Mononuclear cell (primary cell): ENCODE results near the gene DNAJC18. TPM values are rescaled to one million over a fixed set of nuclear protein-coding genes. Genes with fewer than 3 reads are reported as not detected.
A peak's percentile ranks its signal among the peaks of the same experiment; 100 is the strongest.
"Not testable (repeated sequence)": the region's sequence is repeated elsewhere in the genome, so short reads cannot be mapped to it uniquely, and the experiment has no call there.

ENCODE experiments used
- H3K27me3 ChIP-seq: 2 replicates; pipeline ENCODE4 v1.6.0; 2011; ENCODE audit warnings: low read length, control low read depth; ENCODE audit not compliant: insufficient read depth
- H3K4me1 ChIP-seq: 2 replicates; pipeline ENCODE4 v1.5.1; 2011; ENCODE audit warnings: mild to moderate bottlenecking, low read length, control low read depth; ENCODE audit not compliant: insufficient read depth
- H3K4me3 ChIP-seq: 2 replicates; pipeline ENCODE4 v1.5.1; 2011; ENCODE audit warnings: mild to moderate bottlenecking, low read length, moderate library complexity
- H3K9me3 ChIP-seq: 2 replicates; pipeline ENCODE4 v1.5.1; 2011; ENCODE audit warnings: low read depth, mild to moderate bottlenecking, control low read depth, low read length
- total RNA-seq: library from RNA; depleted of rRNA; stranded (reverse); fragments of >200 nt; gene quantifications from one replicate; pipeline ENCODE4 v1.2.3, GENCODE V29; 2012

DNAJC18 gene
- total RNA-seq, 1 donor: 2.2 TPM

DNA sequence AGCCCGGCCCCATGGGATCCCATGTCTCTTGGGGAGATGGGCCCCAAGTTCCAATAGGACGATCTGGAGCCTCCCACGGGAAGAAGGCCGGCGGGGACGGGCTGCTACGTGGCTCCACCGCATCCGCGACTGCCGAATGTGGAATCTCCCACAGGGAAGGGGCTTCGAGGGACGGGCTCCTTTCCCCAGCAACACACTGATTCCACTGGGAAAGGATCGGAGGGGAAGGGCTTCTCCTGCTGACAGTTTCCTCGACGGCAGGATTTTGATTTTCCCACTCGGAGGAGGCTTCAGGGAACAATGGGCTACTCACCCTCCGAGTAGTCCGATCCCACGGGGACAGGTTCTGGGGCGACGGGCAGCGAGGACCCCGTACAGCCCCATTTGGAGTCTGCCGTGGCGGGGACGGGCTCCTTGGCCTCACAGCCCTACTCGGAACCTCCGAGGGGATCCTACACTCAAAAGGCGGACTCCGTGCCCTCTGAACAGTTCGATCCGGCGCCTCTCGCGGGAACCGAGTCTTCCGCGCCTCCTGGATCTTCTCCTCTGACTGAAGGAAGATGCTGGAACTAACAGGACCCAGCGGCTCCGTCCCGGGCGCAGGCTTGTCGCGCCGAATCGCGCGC is 45.7 kb downstream of the DNAJC18 start:
- Histone ChIP-seq H3K27me3 (peaks cover 10% of the 10 kb centered on the region), H3K9me3 (no peaks in the 10 kb centered on the region), H3K4me1 (peaks cover 58% of the 10 kb centered on the region), H3K4me3 (peak overlapping the region; percentile 54)

DNA sequence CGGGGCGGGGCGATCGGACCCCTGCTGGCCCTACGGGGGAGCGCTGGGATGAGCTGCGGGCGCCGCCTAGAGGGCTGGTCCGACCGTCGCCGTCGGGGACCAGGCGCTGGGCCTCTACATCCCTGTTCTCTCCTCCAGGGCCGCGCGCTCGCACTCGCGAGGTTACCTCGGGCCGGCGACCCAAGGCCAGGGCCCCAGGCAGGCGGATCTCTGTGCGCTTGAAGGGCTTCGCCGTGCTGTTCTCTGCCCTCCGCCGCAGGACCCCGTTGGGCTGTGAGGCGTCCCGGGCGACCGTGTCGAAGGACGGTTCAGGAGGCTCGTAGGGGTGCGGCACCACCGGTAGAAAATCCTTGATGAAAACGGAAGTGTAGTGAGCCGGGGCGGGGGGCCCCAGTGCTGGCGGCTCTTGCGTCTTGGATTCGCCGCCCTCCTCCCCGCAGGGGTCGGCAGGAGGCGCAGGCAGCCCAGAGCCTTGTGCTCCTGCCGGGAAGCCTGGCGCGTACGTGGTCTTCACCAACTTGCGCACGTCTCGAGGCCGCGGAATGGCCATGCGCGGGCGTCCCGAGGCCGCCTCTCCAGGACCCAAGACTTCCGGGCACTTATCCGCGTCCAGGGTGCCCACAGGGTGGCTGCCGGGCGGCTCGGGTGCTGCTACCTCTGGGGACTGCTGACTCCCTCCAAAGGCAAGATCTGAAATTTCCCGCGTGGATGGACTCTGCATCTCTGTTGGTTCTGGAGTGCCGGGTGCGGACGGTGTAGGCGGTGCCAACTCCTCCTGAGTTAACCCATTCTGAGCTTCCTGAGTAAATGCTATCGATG is 46.4 kb downstream of the DNAJC18 start:
- no peaks in the 10 kb centered on the region for H3K9me3 ChIP-seq
- H3K4me3 ChIP-seq: peak overlapping the region; percentile 54
- H3K27me3 ChIP-seq: peaks cover 10% of the 10 kb centered on the region
- peaks cover 65% of the 10 kb centered on the region for H3K4me1 ChIP-seq

DNA sequence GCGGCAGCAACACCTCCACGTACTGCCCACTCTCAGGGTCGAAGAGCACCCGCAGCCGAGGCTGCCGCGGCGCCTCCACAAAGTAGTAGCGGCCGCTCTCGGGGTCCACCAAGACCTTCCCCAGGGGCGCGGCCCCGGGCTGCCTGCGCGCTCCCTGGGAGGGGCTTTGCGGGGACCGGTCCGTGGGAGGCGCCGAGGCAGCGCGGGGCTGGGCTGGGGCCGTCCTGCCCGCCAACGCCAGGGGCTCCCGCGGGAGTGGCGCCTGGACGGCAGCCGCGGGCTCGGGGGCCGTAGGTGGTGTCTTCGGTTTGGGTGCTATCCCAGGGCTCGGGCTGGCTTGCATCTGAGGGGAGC is 47.0 kb downstream of the DNAJC18 start:
- H3K27me3 ChIP-seq: peaks cover 10% of the 10 kb centered on the region
- no peaks in the 10 kb centered on the region for H3K9me3 ChIP-seq
- peaks cover 70% of the 10 kb centered on the region for H3K4me1 ChIP-seq
- peak overlapping the region; percentile 54 for H3K4me3 ChIP-seq

- Histone ChIP-seq H3K4me1 (peaks cover 72% of the 10 kb centered on the region), H3K4me3 (peak overlapping the region; percentile 54), H3K9me3 (no peaks in the 10 kb centered on the region), H3K27me3 (peaks cover 10% of the 10 kb centered on the region)
Observed at GRCh38 chr5:139391570-139392323, 47.6 kb downstream of the DNAJC18 start.

- Histone ChIP-seq H3K27me3 (peaks cover 10% of the 10 kb centered on the region), H3K4me3 (no peak overlapping the region), H3K4me1 (peaks cover 80% of the 10 kb centered on the region), H3K9me3 (no peaks in the 10 kb centered on the region)
Observed at GRCh38 chr5:139390639-139391569, 48.4 kb downstream of the DNAJC18 start.

- peak within 1 kb of the TSS; percentile 28 for H3K4me3 ChIP-seq
- no peaks in the 10 kb centered on the region for H3K9me3 ChIP-seq
- peaks cover 10% of the 10 kb centered on the region for H3K27me3 ChIP-seq
- peaks cover 89% of the 10 kb centered on the region for H3K4me1 ChIP-seq
Observed at GRCh38 chr5:139389701-139390638, 49.4 kb downstream of the DNAJC18 start, which contains the start of gene MZB1. Gene MZB1, minus strand, starts transcription at chr5:139389913. Its CDS starts 57 bp downstream, at chr5:139389856.

DNA sequence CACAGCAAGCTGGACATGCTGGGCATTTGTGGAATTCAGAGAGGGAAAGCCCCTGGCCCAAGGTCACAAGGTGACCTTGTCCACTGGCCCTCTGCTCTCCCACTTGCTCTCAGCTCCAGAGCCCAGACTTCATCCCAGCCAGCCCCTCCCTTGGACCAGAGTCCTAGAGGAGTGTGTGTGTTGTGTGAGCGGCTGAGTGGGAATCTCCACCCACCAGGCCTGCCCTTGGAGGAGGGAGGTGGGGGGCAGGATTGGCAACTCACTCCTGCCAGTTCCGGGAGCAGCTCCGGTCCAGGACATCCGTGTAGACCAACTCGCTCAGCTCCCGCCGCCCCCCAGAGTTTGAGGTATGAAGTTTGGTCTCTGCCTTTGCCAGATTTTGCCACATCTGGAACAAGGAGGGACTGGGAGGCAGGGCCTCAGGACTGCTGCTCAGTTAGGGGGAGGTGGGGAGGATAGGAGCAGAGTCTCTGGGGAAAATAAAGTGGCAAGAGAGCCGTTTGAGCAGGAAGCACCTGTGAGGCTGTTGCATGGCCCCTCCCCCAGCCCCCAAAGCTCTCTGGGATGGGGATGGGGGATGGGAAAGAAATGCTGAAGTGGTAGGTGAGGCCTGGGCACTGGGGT is 51.0 kb downstream of the DNAJC18 start:
- H3K4me3 ChIP-seq: peak overlapping the region; percentile 9
- peaks cover 90% of the 10 kb centered on the region for H3K4me1 ChIP-seq
- peaks cover 4% of the 10 kb centered on the region for H3K27me3 ChIP-seq
- H3K9me3 ChIP-seq: no peaks in the 10 kb centered on the region

- peak overlapping the region; percentile 9 for H3K4me3 ChIP-seq
- peaks cover 85% of the 10 kb centered on the region for H3K4me1 ChIP-seq
- no peaks in the 10 kb centered on the region for H3K9me3 ChIP-seq
- H3K27me3 ChIP-seq: no peaks in the 10 kb centered on the region
Observed at GRCh38 chr5:139387611-139388197, 51.6 kb downstream of the DNAJC18 start.

GRCh38 chr5:139386956-139387355 is 52.4 kb downstream of the DNAJC18 start:
- peaks cover 81% of the 10 kb centered on the region for H3K4me1 ChIP-seq
- not testable (repeated sequence) for H3K27me3 ChIP-seq, H3K4me3 ChIP-seq, H3K9me3 ChIP-seq

- peaks cover 72% of the 10 kb centered on the region for H3K4me1 ChIP-seq
- H3K4me3 ChIP-seq: no peak overlapping the region
- H3K9me3 ChIP-seq: no peaks in the 10 kb centered on the region
- H3K27me3 ChIP-seq: no peaks in the 10 kb centered on the region
Observed at GRCh38 chr5:139386050-139386438, 53.3 kb downstream of the DNAJC18 start.

- H3K4me1 ChIP-seq: peaks cover 65% of the 10 kb centered on the region
Observed at GRCh38 chr5:139385061-139386049, 54.0 kb downstream of the DNAJC18 start.

DNA sequence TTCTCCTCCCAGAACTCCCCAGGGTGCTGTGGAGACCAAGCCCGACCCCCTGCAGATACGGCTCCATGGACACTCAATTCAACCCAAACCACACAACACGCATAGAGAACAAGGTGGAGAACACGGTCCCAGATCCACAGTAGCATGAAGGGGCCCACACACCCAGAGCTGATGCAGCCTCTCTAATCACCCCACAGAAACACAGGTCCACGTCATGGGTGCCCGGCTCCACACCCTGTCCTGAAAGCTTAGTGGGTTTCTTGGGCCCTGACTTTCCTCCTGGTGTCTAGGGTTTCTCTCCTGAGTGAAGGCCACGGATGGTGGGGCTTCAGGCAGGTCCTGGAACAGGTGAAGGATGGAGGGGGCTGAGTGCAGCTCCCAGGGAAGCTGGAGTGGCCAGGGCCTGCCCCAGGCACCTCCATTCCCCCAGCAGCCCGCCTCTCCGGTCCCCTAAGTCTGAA is 54.7 kb downstream of the DNAJC18 start:
- Histone ChIP-seq H3K9me3 (no peaks in the 10 kb centered on the region), H3K4me3 (peak overlapping the region; percentile 25), H3K27me3 (no peaks in the 10 kb centered on the region), H3K4me1 (peaks cover 59% of the 10 kb centered on the region)

More at GRCh38 chr5:139385061-139386049, 54.0 kb downstream of the DNAJC18 start:
- H3K27me3 ChIP-seq: no peaks in the 10 kb centered on the region
- H3K9me3 ChIP-seq: no peaks in the 10 kb centered on the region
- peak overlapping the region; percentile 25 for H3K4me3 ChIP-seq
